B cell (primary cell): ENCODE data around the gene HS2ST1. TPM values are rescaled to one million over a fixed set of nuclear protein-coding genes. Genes with fewer than 3 reads are reported as not detected.
"Not testable (repeated sequence)": the region's sequence is repeated elsewhere in the genome, so short reads cannot be mapped to it uniquely, and the experiment has no call there.

Source experiments
- ATAC-seq: fragments of 200-7000 bp; cut with Tn5 transposase; one replicate; pipeline ENCODE4 v1.10.0; 2021; ENCODE audit warnings: low read depth, mild to moderate bottlenecking, moderate number of reproducible peaks, moderate library complexity
- CTCF ChIA-PET: fragments of 350-600 bp; sonication (Branson Sonifier 250); formaldehyde crosslinking; loops from one replicate; lab custom pipeline; 2021; ENCODE audit warnings: antibody characterized with exemption, inconsistent platforms; lab: Charles Lee
- POLR2A ChIA-PET: fragments of 350-600 bp; sonication (Branson Sonifier 250); formaldehyde crosslinking; loops from one replicate; lab custom pipeline; 2021; ENCODE audit warnings: antibody characterized with exemption; lab: Charles Lee
- DNase-seq: peaks from one replicate; pipeline ENCODE4 v3.0.0; 2013
- H2AFZ ChIP-seq: 2 replicates; pipeline ENCODE4 v1.6.1; 2012; ENCODE audit warnings: mild to moderate bottlenecking, low read depth, low read length; ENCODE audit not compliant: insufficient read depth, poor library complexity, severe bottlenecking
- H3K27ac ChIP-seq, 2 donors: 1 replicate in 1 of 2; 2 replicates in 1 of 2; pipeline ENCODE4 v1.5.1; 2012 to 2013; ENCODE audit warnings: low read length in 2 of 2, mild to moderate bottlenecking in 2 of 2, moderate library complexity in 1 of 2
- H3K27me3 ChIP-seq, 4 experiments: fragments of 200-600 bp in 1 of 4; sonication (generic) in 1 of 4; replicated peaks in 1 of 4; 1 replicate in 2 of 4; 2 replicates in 2 of 4; pipeline versions ENCODE4 v1.6.1 to v1.7.0; 2013 to 2016; ENCODE audit warnings: low read length in 3 of 4, mild to moderate bottlenecking in 2 of 4, mixed read lengths in 1 of 4, moderate library complexity in 1 of 4; ENCODE audit not compliant: insufficient read depth in 4 of 4, control insufficient read depth in 3 of 4; ENCODE audit errors: control extremely low read depth in 1 of 4
- H3K36me3 ChIP-seq, 2 experiments: replicated peaks in 1 of 2; 1 replicate in 1 of 2; 2 replicates in 1 of 2; pipeline versions ENCODE4 v1.6.1 to v1.7.1; 2013; ENCODE audit warnings: low read length in 1 of 2; ENCODE audit not compliant: insufficient read depth in 2 of 2, control insufficient read depth in 1 of 2; ENCODE audit errors: control extremely low read depth in 1 of 2, extremely low read depth in 1 of 2
- H3K4me1 ChIP-seq, 2 donors: fragments of 200-600 bp in 1 of 2; sonication (generic) in 1 of 2; 1 replicate in 1 of 2; 2 replicates in 1 of 2; pipeline versions ENCODE4 v1.5.1 to v1.6.1; 2013 to 2017; ENCODE audit warnings: low read length in 2 of 2; ENCODE audit not compliant: control insufficient read depth in 2 of 2, insufficient read depth in 2 of 2
- H3K4me2 ChIP-seq: replicated peaks from 2 replicates; pipeline ENCODE3; 2012; ENCODE audit warnings: mild to moderate bottlenecking, low read depth, low read length; ENCODE audit not compliant: poor library complexity, severe bottlenecking
- H3K4me3 ChIP-seq, 5 experiments: fragments of 200-600 bp in 1 of 5; sonication (generic) in 1 of 5; 1 replicate in 3 of 5; 2 replicates in 2 of 5; pipeline versions ENCODE4 v1.5.1 to v1.7.0; 2011 to 2016; ENCODE audit warnings: low read length in 4 of 5, mild to moderate bottlenecking in 4 of 5, low read depth in 2 of 5, control low read depth in 1 of 5, moderate library complexity in 1 of 5; ENCODE audit not compliant: insufficient read depth in 1 of 5; ENCODE audit errors: control extremely low read depth in 1 of 5, extremely low read depth in 1 of 5
- H3K79me2 ChIP-seq: fragments of 200-600 bp; sonication (generic); one replicate; pipeline ENCODE4 v1.6.0; 2016; ENCODE audit warnings: low read length; ENCODE audit not compliant: control insufficient read depth, insufficient read depth
- H3K9ac ChIP-seq: fragments of 200-600 bp; sonication (generic); 2 replicates; pipeline ENCODE4 v1.6.1; 2017; ENCODE audit warnings: mild to moderate bottlenecking, low read length, moderate library complexity
- H3K9me3 ChIP-seq, 3 donors: one replicate each; pipeline versions ENCODE4 v1.6.1 to v1.7.1; 2013; ENCODE audit warnings: low read length in 2 of 3; ENCODE audit not compliant: control insufficient read depth in 2 of 3, insufficient read depth in 1 of 3; ENCODE audit errors: control extremely low read depth in 1 of 3
- H4K20me1 ChIP-seq: 2 replicates; pipeline ENCODE4 v1.6.0; 2012; ENCODE audit warnings: mild to moderate bottlenecking, low read length; ENCODE audit not compliant: insufficient read depth, control insufficient read depth, poor library complexity, severe bottlenecking
- H3K27ac Mint-ChIP-seq: one replicate; pipeline ENCODE4 v1.8.0; 2021; ENCODE audit warnings: mixed read lengths
- H3K27me3 Mint-ChIP-seq: one replicate; pipeline ENCODE4 v1.8.0; 2021; ENCODE audit warnings: mixed read lengths
- H3K4me1 Mint-ChIP-seq: one replicate; pipeline ENCODE4 v1.8.0; 2021; ENCODE audit warnings: mixed read lengths
- H3K4me3 Mint-ChIP-seq: one replicate; pipeline ENCODE4 v1.8.0; 2021; ENCODE audit warnings: mixed read lengths
- H3K9me3 Mint-ChIP-seq: one replicate; pipeline ENCODE4 v1.8.0; 2022; ENCODE audit warnings: mixed read lengths; ENCODE audit not compliant: insufficient read depth
- CTCF ChIP-seq: fragments of 200-600 bp; IDR thresholded peaks from one replicate; pipeline ENCODE4 v1.8.0; 2022; ENCODE audit warnings: antibody characterized with exemption, mild to moderate bottlenecking
- EZH2 ChIP-seq: IDR thresholded peaks from 2 replicates; pipeline ENCODE4 v1.6.1; 2012; ENCODE audit warnings: borderline replicate concordance, low read depth, mild to moderate bottlenecking, moderate library complexity, low read length; ENCODE audit not compliant: insufficient read depth, poor library complexity, severe bottlenecking
- WGBS: methylation state at CpG from one replicate; pipeline ENCODE4 v1.1.5; 2013; ENCODE audit warnings: missing lambda C conversion rate; ENCODE audit not compliant: insufficient coverage; 5-methylcytosine and 5-hydroxymethylcytosine counted together
- intact Hi-C: fragments of 100-400 bp; cut with micrococcal nuclease; formaldehyde crosslinking; loops from one replicate; pipeline ENCODE4 v1.10.0; 2022
- polyA plus RNA-seq: library from polyadenylated mRNA; depleted of rRNA; stranded (reverse); fragments of >200 nt; gene quantifications from 2 replicates; pipeline ENCODE4 v1.2.3, GENCODE V29; 2012
- total RNA-seq, 2 donors: library from RNA; stranded (reverse); fragments of 120-200 nt in 1 of 2; gene quantifications; 1 replicate in 1 of 2; 2 replicates in 1 of 2; pipeline versions ENCODE4 v1.2.3 to v1.2.4, GENCODE V29; 2013 to 2022

HS2ST1 gene
- total and polyA plus RNA-seq, 2 donors (not counting 1 experiment from before 2014, with no cell fraction given) = 3.0 to 16.9 TPM

- H2AFZ ChIP-seq = no peak overlapping the region
- ChIA-PET CTCF (interaction anchor here (1.1 to 2.3 kb wide), 2 partner anchors 10 to 143 kb away, joined by 3 to 11 read pairs; no protein-coding TSS in a partner anchor), POLR2A (interaction anchor here (0.6 kb wide), 1 partner anchor 148 kb away, joined by 5 read pairs; no protein-coding TSS in a partner anchor)
- ATAC-seq (no peak), DNase-seq (no peak)
- no peak overlapping the region for H3K4me3 Mint-ChIP-seq
- H3K27ac ChIP-seq = no peak overlapping the region
- H3K36me3 ChIP-seq = peaks cover 0 to 4% of the 10 kb centered on the region in 2 experiments
- peaks cover 0 to 4% (median 0%) of the 10 kb centered on the region in 3 donors for H3K9me3 ChIP-seq
- no peak overlapping the region for H3K4me3 ChIP-seq
- no peak overlapping the region for H3K4me2 ChIP-seq
- H3K79me2 ChIP-seq = peaks cover 30% of the 10 kb centered on the region
- H3K9ac ChIP-seq = no peak overlapping the region
- no peaks in the 10 kb centered on the region for H3K4me1 ChIP-seq
- H3K9me3 Mint-ChIP-seq = no peaks in the 10 kb centered on the region
- H4K20me1 ChIP-seq = no peaks in the 10 kb centered on the region
- no peaks in the 10 kb centered on the region for H3K27me3 ChIP-seq
- no peaks in the 10 kb centered on the region for H3K27me3 Mint-ChIP-seq
- intact Hi-C loops = loop anchor here (5.0 kb wide), 1 partner anchor 46 kb away; no protein-coding TSS in a partner anchor
- H3K27ac Mint-ChIP-seq = no peak overlapping the region
- TF ChIP-seq CTCF = no peak
- H3K4me1 Mint-ChIP-seq = peaks cover 11% of the 10 kb centered on the region
These were observed 62.2 kb downstream of the HS2ST1 start for GRCh38 chr1:86976664-86977063.

GRCh38 chr1:86981482-86982213 is 67.2 kb downstream of the HS2ST1 start:
- TF ChIP-seq CTCF (no peak), EZH2 (no peak)
- H3K27me3 Mint-ChIP-seq = no peaks in the 10 kb centered on the region
- Histone ChIP-seq H3K79me2 (peaks cover 7% of the 10 kb centered on the region), H3K27me3 (no peaks in the 10 kb centered on the region), H4K20me1 (no peaks in the 10 kb centered on the region), H3K36me3 (peaks cover 0 to 4% of the 10 kb centered on the region in 2 experiments), H3K9ac (no peak overlapping the region), H3K4me2 (no peak overlapping the region), H3K4me3 (no peak overlapping the region), H3K4me1 (no peaks in the 10 kb centered on the region), H3K27ac (no peak overlapping the region), H3K9me3 (peaks cover 0 to 4% (median 0%) of the 10 kb centered on the region in 3 donors), H2AFZ (no peak overlapping the region)
- no peak overlapping the region for H3K27ac Mint-ChIP-seq
- intact Hi-C loops = no loop called here
- ChIA-PET CTCF (no interaction called here), POLR2A (no interaction called here)
- DNase-seq (no peak), ATAC-seq (no peak)
- H3K9me3 Mint-ChIP-seq = no peaks in the 10 kb centered on the region
- peaks cover 1% of the 10 kb centered on the region for H3K4me1 Mint-ChIP-seq
- WGBS = 99% methylated on average over 7 of the region's 7 CpGs
- H3K4me3 Mint-ChIP-seq = no peak overlapping the region

GRCh38 chr1:86983677-86984076 is 69.2 kb downstream of the HS2ST1 start:
- H3K9ac ChIP-seq, H4K20me1 ChIP-seq, H3K4me1 ChIP-seq, H3K27ac Mint-ChIP-seq, H2AFZ ChIP-seq, H3K27me3 ChIP-seq, H3K79me2 ChIP-seq, H3K4me2 ChIP-seq, intact Hi-C loops, H3K4me1 Mint-ChIP-seq, H3K27ac ChIP-seq, H3K9me3 Mint-ChIP-seq, H3K4me3 Mint-ChIP-seq, H3K9me3 ChIP-seq, H3K4me3 ChIP-seq, H3K27me3 Mint-ChIP-seq, DNase-seq, ATAC-seq, POLR2A ChIA-PET, H3K36me3 ChIP-seq: not testable (repeated sequence)
- 100% methylated on average over 8 of the region's 12 CpGs for WGBS
- CTCF ChIA-PET = interaction anchor here (0.6 kb wide), 1 partner anchor 102 kb away, joined by 3 read pairs; no protein-coding TSS in a partner anchor
